ENCODE results near the gene MGRN1.
A peak's percentile ranks its signal among the peaks of the same experiment; 100 is the strongest.

Gene MGRN1

GRCh38 chr16:4687416-4687815 is 62.8 kb downstream of the MGRN1 start:
- H3K27me3 ChIP-seq (ENCODE audit: insufficient read depth, poor library complexity, severe bottlenecking), result no peaks in the 10 kb centered on the region
- no peak overlapping the region for H3K4me3 ChIP-seq (replicated peaks; ENCODE audit: insufficient read depth, low read length)
- no peak for TF ChIP-seq REST (IDR thresholded peaks at IDR 0.05; ENCODE audit: insufficient replicate concordance, low read depth)
- no peak for TF ChIP-seq SPI1 (IDR thresholded peaks at IDR 0.05; ENCODE audit: borderline replicate concordance, low read depth)
- no peak for TF ChIP-seq CTCF (IDR thresholded peaks at IDR 0.05; ENCODE audit: insufficient read depth, low read length)
- TF ChIP-seq GABPA (IDR thresholded peaks at IDR 0.05; ENCODE audit: low read depth), result no peak
- TF ChIP-seq POLR2AphosphoS5 (IDR thresholded peaks at IDR 0.05; ENCODE audit: low read depth), result no peak
- H3K27ac ChIP-seq (replicated peaks), result no peak overlapping the region
- no peak for DNase-seq (ENCODE audit: low read depth in 1 of 2, low spot score in 1 of 2)

GRCh38 chr16:4687946-4688673 is 63.5 kb downstream of the MGRN1 start:
- Histone ChIP-seq H3K27me3 (ENCODE audit: insufficient read depth, poor library complexity, severe bottlenecking) (no peaks in the 10 kb centered on the region), H3K27ac (replicated peaks) (no peak overlapping the region), H3K4me3 (replicated peaks; ENCODE audit: insufficient read depth, low read length) (no peak overlapping the region)
- TF ChIP-seq SPI1 (IDR thresholded peaks at IDR 0.05; ENCODE audit: borderline replicate concordance, low read depth) (no peak), POLR2AphosphoS5 (IDR thresholded peaks at IDR 0.05; ENCODE audit: low read depth) (peak; percentile 13; the same call in 1 of the 2 replicates), CTCF (IDR thresholded peaks at IDR 0.05; ENCODE audit: insufficient read depth, low read length) (no peak)
- DNase-seq (ENCODE audit: low read depth in 1 of 2, low spot score in 1 of 2), result no peak

- no peak for TF ChIP-seq SPI1 (IDR thresholded peaks at IDR 0.05; ENCODE audit: borderline replicate concordance, low read depth)
- TF ChIP-seq GABPA (IDR thresholded peaks at IDR 0.05; ENCODE audit: low read depth), result no peak
- no peak for TF ChIP-seq POLR2AphosphoS5 (IDR thresholded peaks at IDR 0.05; ENCODE audit: low read depth)
- no peak for TF ChIP-seq CTCF (IDR thresholded peaks at IDR 0.05; ENCODE audit: insufficient read depth, low read length)
- TF ChIP-seq REST (IDR thresholded peaks at IDR 0.05; ENCODE audit: insufficient replicate concordance, low read depth), result no peak
- no peak overlapping the region for H3K27ac ChIP-seq (replicated peaks)
- no peak overlapping the region for H3K4me3 ChIP-seq (replicated peaks; ENCODE audit: insufficient read depth, low read length)
- DNase-seq (ENCODE audit: low read depth in 1 of 2, low spot score in 1 of 2), result no peak
- no peaks in the 10 kb centered on the region for H3K27me3 ChIP-seq (ENCODE audit: insufficient read depth, poor library complexity, severe bottlenecking)
Observed at GRCh38 chr16:4688674-4689045, 64.0 kb downstream of the MGRN1 start.
